PC-3 (cell line): ENCODE data around the gene RASAL2. TPM values are rescaled to one million over a fixed set of nuclear protein-coding genes. Genes with fewer than 3 reads are reported as not detected.
A peak's percentile ranks its signal among the peaks of the same experiment; 100 is the strongest.

Source experiments
- ATAC-seq: fragments of 200-7000 bp; cut with Tn5 transposase; 2 replicates; pipeline ENCODE4 v1.9.1; 2020; ENCODE audit warnings: mild to moderate bottlenecking, moderate library complexity
- BruUV-seq: library from RNA; stranded (reverse); fragments of 400-500 nt; replicated peaks from 2 replicates; lab custom pipeline; 2021; lab: Mats Ljungman, UMichigan
- CTCF ChIA-PET: fragments of 300-600 bp; sonication (Branson Sonifier 250); formaldehyde crosslinking; loops from one replicate; lab custom pipeline; 2022; ENCODE audit warnings: antibody characterized with exemption; lab: Charles Lee
- POLR2A ChIA-PET: fragments of 300-600 bp; sonication (Branson Sonifier 250); formaldehyde crosslinking; loops from one replicate; lab custom pipeline; 2022; ENCODE audit warnings: antibody characterized with exemption; ENCODE audit not compliant: unreplicated experiment; lab: Charles Lee
- DNase-seq: peaks from one replicate; pipeline ENCODE4 v3.0.0-alpha.2; 2015
- H2AFZ ChIP-seq: fragments of 300-600 bp; sonication (generic); 2 replicates; pipeline ENCODE4 v1.6.0; 2016; ENCODE audit warnings: antibody characterized with exemption, low read length
- H3F3A ChIP-seq: fragments of 300-600 bp; sonication (generic); one replicate; pipeline ENCODE4 v1.6.0; 2017; ENCODE audit warnings: antibody characterized with exemption, low read length, control low read depth, mild to moderate bottlenecking; ENCODE audit not compliant: unreplicated experiment
- H3K27ac ChIP-seq: fragments of 300-600 bp; sonication (generic); 2 replicates; pipeline ENCODE4 v1.5.1; 2016; ENCODE audit warnings: mild to moderate bottlenecking, low read length
- H3K27me3 ChIP-seq: fragments of 300-600 bp; sonication (generic); 2 replicates; pipeline ENCODE4 v1.6.1; 2016; ENCODE audit warnings: low read length, mixed read lengths
- H3K36me3 ChIP-seq: fragments of 300-600 bp; sonication (generic); 2 replicates; pipeline ENCODE4 v1.6.1; 2016; ENCODE audit warnings: low read depth, mixed run types, low read length, mixed read lengths
- H3K4me1 ChIP-seq: fragments of 300-600 bp; sonication (generic); 2 replicates; pipeline ENCODE4 v1.5.1; 2016; ENCODE audit warnings: low read length; ENCODE audit not compliant: insufficient read depth
- H3K4me2 ChIP-seq: fragments of 300-600 bp; sonication (generic); 2 replicates; pipeline ENCODE4 v1.6.0; 2016; ENCODE audit warnings: low read length
- H3K4me3 ChIP-seq: fragments of 300-600 bp; sonication (generic); 2 replicates; pipeline ENCODE4 v1.5.1; 2016; ENCODE audit warnings: mild to moderate bottlenecking, low read length, mixed read lengths
- H3K79me2 ChIP-seq: fragments of 300-600 bp; sonication (generic); 2 replicates; pipeline ENCODE4 v1.6.1; 2017; ENCODE audit warnings: low read length, mixed read lengths
- H3K9ac ChIP-seq: fragments of 300-600 bp; sonication (generic); 2 replicates; pipeline ENCODE4 v1.6.0; 2016; ENCODE audit warnings: mild to moderate bottlenecking, low read length
- H3K9me2 ChIP-seq: fragments of 300-600 bp; sonication (generic); replicated peaks from 2 replicates; pipeline ENCODE4 v1.6.1; 2016; ENCODE audit warnings: mixed run types, low read length, mixed read lengths
- H3K9me3 ChIP-seq: fragments of 300-600 bp; sonication (generic); 2 replicates; pipeline ENCODE4 v1.6.1; 2016; ENCODE audit warnings: low read length, mixed read lengths
- H4K20me1 ChIP-seq: fragments of 300-600 bp; sonication (generic); 2 replicates; pipeline ENCODE4 v1.6.1; 2016; ENCODE audit warnings: low read length, mixed read lengths
- CTCF ChIP-seq: fragments of 300-600 bp; sonication (generic); conservative IDR thresholded peaks from 2 replicates; pipeline ENCODE4 v1.5.1; 2017; ENCODE audit warnings: antibody characterized with exemption, low read depth, mild to moderate bottlenecking, low read length
- EZH2 ChIP-seq: fragments of 300-600 bp; sonication (generic); IDR thresholded peaks from one replicate; pipeline ENCODE4 v1.6.1; 2017; ENCODE audit warnings: antibody characterized with exemption, mild to moderate bottlenecking, low read length; ENCODE audit not compliant: unreplicated experiment
- EZH2phosphoT487 ChIP-seq: fragments of 300-600 bp; sonication (generic); IDR thresholded peaks from 2 replicates; pipeline ENCODE4 v1.6.1; 2018; ENCODE audit warnings: mild to moderate bottlenecking, antibody characterized with exemption, low read length, borderline replicate concordance
- intact Hi-C: fragments of 100-400 bp; cut with micrococcal nuclease; formaldehyde crosslinking; loops from 2 replicates; pipeline ENCODE4 v1.9.0; 2023
- total RNA-seq: library from RNA; depleted of rRNA; stranded (reverse); fragments of >200 nt; gene quantifications from 2 replicates; pipeline ENCODE4 v1.2.3, GENCODE V29; 2014

RASAL2 gene
- total RNA-seq, 1 experiment from 2014 or later, result 7.9 TPM

- intact Hi-C loops, result no loop called here
- BruUV-seq, result no TSS peak
- Histone ChIP-seq H3F3A (no peaks in the 10 kb centered on the region), H3K27me3 (no peaks in the 10 kb centered on the region), H2AFZ (no peak overlapping the region), H4K20me1 (no peaks in the 10 kb centered on the region), H3K36me3 (no peaks in the 10 kb centered on the region; the same call in 1 of the 2 replicates), H3K4me1 (peaks cover 14% of the 10 kb centered on the region), H3K79me2 (peaks cover 22% of the 10 kb centered on the region; the same call in 1 of the 2 replicates), H3K4me2 (no peak overlapping the region), H3K4me3 (no peak overlapping the region), H3K9me3 (no peaks in the 10 kb centered on the region), H3K27ac (no peak overlapping the region), H3K9ac (no peak overlapping the region), H3K9me2 (no peaks in the 10 kb centered on the region)
- POLR2A ChIA-PET, result no interaction called here
- no peak for DNase-seq
- CTCF ChIA-PET, result no interaction called here
- no peak for ATAC-seq
- TF ChIP-seq EZH2phosphoT487 (no peak), EZH2 (no peak), CTCF (no peak)
Measured at GRCh38 chr1:178232108-178232507, 138.2 kb downstream of the RASAL2 start.

DNA sequence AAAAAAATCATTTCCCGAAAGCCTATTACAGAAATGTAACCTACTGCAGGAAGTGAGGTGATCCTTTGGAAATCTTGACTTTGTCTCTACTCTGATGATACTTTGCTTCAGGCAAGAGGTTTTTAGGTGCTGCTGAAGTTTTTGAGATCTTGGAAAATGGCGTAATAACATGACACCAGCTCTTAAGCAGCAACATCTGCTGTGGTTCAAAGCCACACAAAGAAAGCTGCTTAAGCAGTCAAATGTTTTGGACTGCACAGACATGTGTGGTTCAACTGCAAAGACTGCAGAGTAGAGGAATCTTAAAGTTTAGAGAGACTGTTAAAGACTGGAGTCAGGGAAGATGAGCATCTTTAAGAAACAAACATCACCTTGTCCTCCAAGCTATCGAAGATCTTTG is 139.0 kb downstream of the RASAL2 start:
- Histone ChIP-seq H3K79me2 (peaks cover 30% of the 10 kb centered on the region), H3K4me1 (peaks cover 22% of the 10 kb centered on the region), H3K27ac (no peak overlapping the region), H3K4me2 (no peak overlapping the region), H3K9me3 (no peaks in the 10 kb centered on the region), H3F3A (peaks cover 5% of the 10 kb centered on the region), H2AFZ (no peak overlapping the region), H3K9ac (no peak overlapping the region), H3K27me3 (no peaks in the 10 kb centered on the region), H4K20me1 (no peaks in the 10 kb centered on the region), H3K9me2 (no peaks in the 10 kb centered on the region), H3K36me3 (no peaks in the 10 kb centered on the region; the same call in 1 of the 2 replicates), H3K4me3 (no peak overlapping the region)
- ChIA-PET POLR2A (no interaction called here), CTCF (no interaction called here)
- intact Hi-C loops, result no loop called here
- BruUV-seq, result no TSS peak
- no peak for TF ChIP-seq EZH2phosphoT487
- TF ChIP-seq EZH2, result no peak
- TF ChIP-seq CTCF, result no peak
- ATAC-seq (no peak), DNase-seq (no peak)

DNA sequence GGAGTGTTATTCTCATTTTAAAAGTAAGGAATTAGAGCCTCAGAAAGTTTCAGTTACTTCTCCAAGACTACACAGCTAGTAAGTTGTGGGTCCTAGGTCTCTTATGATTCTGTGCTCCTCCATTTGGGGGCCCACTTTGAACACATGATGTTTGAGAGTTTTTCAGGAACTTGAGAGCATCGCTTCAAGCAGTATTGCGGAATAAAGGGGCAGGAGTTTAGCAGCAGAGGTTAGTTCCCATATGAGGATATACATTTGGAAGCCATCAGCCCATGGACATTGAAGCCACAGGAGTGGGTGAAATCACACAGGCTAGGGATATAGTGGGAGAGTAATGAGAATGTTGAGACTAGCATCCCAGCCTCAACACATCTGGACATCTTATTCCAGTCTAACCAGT is 143.2 kb downstream of the RASAL2 start:
- H3K79me2 ChIP-seq, result peaks cover 25% of the 10 kb centered on the region
- H2AFZ ChIP-seq, result no peak overlapping the region
- H3K27me3 ChIP-seq, result no peaks in the 10 kb centered on the region
- peaks cover 16% of the 10 kb centered on the region for H3F3A ChIP-seq
- no peaks in the 10 kb centered on the region for H4K20me1 ChIP-seq
- DNase-seq (no peak), ATAC-seq (no peak)
- H3K4me3 ChIP-seq, result no peak overlapping the region
- H3K4me1 ChIP-seq, result peaks cover 54% of the 10 kb centered on the region
- no TSS peak for BruUV-seq
- ChIA-PET CTCF (no interaction called here), POLR2A (no interaction called here)
- no peaks in the 10 kb centered on the region for H3K9me2 ChIP-seq
- H3K9ac ChIP-seq, result peak overlapping the region; percentile 79
- intact Hi-C loops, result loop anchor here (5.0 kb wide), 1 partner anchor 110 kb away; no protein-coding TSS in a partner anchor
- no peak overlapping the region for H3K4me2 ChIP-seq
- no peaks in the 10 kb centered on the region; the same call in 1 of the 2 replicates for H3K36me3 ChIP-seq
- H3K27ac ChIP-seq, result peak overlapping the region; percentile 98
- H3K9me3 ChIP-seq, result no peaks in the 10 kb centered on the region
- TF ChIP-seq EZH2 (no peak), CTCF (no peak), EZH2phosphoT487 (no peak)
